T-helper 1 cell (primary cell): ENCODE measurements around the gene POLD4.
"Not testable (repeated sequence)": the region's sequence is repeated elsewhere in the genome, so short reads cannot be mapped to it uniquely, and the experiment has no call there.

ENCODE experiments used
- DNase-seq, 5 donors: peaks; one replicate each; pipeline ENCODE4 v3.0.0-alpha.2; 2012 to 2020
- total RNA-seq, 4 donors: gene quantifications; one replicate each; lab custom pipeline; 2026; lab: John Stamatoyannopoulos, UW

Gene POLD4
- 6.3 to 10.3 (median 9.4) reads per million in 4 donors for total RNA-seq

- DNase-seq, result peak; percentile 89 to 96 (median 92)
Measured at GRCh38 chr11:67353317-67354074, at the start of gene POLD4. Gene POLD4 (minus strand): TSS chr11:67353546. CDS start chr11:67353399, 147 bp downstream.

GRCh38 chr11:67403085-67403484, 49.7 kb upstream of the POLD4 start:
- DNase-seq, result not testable (repeated sequence)

DNA sequence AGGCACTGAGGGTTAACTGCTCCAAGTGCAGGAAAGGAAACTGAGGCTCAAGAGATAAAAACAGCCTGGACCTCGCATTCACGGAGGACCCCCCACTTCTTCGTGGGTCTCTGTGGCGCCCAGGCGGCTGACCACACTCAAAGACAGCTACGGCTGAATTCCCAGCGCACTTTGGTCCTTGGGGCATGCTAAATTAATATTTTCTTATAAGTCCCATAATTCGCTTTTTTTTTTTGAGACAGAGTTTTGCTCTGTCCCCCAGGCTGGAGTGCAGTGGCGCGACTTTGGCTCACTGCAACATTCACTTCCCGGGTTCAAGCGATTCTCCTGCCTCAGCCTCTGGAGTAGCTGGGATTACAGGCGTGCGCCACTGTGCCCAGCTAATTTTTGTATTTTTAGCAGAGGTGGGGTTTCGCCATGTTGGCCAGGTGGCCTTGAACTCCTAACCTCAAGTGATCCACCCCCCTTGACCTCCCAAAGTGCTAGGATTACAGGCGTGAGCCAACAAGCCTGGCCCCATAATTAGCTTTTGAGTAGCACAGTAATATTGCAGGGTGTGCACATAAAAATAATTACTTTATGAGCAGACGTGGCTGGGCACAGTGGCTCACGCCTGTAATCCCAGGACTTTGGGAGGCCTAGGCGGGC, 49.0 kb upstream of the POLD4 start:
- DNase-seq, result not testable (repeated sequence)

DNA sequence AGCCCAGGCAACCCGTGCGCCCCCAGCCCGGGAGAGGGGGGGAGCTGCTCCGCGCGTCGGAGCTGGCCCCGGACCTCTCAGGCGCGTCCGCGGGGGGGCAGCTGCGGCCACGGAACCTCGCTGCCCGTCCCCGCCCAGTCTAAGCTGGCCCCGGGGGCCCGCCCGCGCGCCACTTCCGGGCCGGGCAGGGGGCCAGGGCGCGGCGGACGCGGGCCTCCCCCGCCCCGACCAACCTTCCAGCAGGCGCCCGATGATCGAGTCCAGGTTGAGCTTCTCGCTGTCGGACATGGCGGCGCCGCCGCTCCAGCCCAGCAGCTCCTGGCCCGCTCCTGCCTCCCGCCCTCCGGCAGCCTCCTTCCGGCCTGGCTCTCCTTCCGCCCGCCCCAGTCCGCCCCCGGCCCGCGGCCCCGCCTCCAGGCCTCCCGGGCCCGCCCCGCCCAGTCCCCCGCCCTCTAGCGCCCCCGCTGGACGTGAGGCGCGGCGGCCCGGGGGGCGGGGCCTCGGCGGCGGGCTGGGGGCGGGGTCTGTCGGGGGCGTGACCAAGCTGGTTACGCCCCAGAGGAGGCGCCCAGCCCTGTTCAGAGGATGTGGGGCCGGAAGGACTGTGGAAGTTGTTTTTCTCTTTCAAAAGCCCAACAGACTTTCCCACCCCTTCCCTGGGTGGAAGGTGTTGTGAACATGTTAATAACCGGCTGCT, 48.3 kb upstream of the POLD4 start, which contains the start of gene PPP1CA:
TSS of gene PPP1CA (minus strand) at position 364 of the 697 bp plus-strand sequence. CDS start at position 288, 76 bp downstream.
- DNase-seq, result peak; percentile 86 to 94 (median 88)

- no peak for DNase-seq
Measured at GRCh38 chr11:67400942-67401494, 47.7 kb upstream of the POLD4 start.

DNA sequence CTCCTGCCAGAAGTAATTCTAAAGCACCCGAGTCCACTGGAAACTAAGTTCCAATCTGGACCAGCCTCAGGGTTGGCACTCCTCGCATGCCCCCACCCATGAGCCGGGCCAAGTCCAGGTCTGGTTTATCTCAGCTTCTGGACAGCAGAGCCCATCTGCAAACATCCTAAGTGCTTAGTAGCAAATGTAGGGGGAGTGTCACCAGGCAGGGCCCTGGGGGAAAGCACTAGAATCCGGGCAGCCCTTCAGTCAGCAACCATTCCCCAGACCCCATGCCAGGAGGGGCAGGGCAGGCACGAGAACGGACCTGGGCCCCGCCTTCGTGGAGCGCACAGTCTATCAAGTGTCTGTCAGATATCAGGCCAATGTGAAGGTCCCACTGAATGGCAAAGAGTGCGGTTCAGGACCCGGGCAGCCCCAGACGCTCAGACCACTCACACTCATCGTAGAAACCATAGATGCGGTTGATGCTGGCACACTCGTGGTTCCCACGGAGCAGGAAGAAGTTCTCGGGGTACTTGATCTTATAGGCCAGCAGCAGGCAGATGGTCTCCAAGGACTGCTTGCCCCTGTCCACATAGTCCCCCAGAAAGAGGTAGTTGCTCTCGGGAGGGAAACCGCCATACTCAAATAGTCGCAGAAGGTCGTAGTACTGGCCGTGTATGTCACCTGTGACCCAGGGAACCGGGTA, 47.0 kb upstream of the POLD4 start:
- no peak for DNase-seq

GRCh38 chr11:67398661-67399563, 45.6 kb upstream of the POLD4 start:
- no peak for DNase-seq

GRCh38 chr11:67397986-67398660, 44.8 kb upstream of the POLD4 start:
- DNase-seq, result no peak

GRCh38 chr11:67397536-67397935, 44.2 kb upstream of the POLD4 start:
- DNase-seq, result no peak

GRCh38 chr11:67396587-67397389, 43.4 kb upstream of the POLD4 start:
- no peak for DNase-seq

GRCh38 chr11:67396259-67396581, 42.9 kb upstream of the POLD4 start:
- no peak for DNase-seq

- DNase-seq, result no peak
Measured at GRCh38 chr11:67395555-67396258, 42.4 kb upstream of the POLD4 start.

GRCh38 chr11:67393990-67394389, 40.6 kb upstream of the POLD4 start:
- DNase-seq, result no peak

GRCh38 chr11:67393437-67393836, 40.1 kb upstream of the POLD4 start:
- no peak for DNase-seq

DNA sequence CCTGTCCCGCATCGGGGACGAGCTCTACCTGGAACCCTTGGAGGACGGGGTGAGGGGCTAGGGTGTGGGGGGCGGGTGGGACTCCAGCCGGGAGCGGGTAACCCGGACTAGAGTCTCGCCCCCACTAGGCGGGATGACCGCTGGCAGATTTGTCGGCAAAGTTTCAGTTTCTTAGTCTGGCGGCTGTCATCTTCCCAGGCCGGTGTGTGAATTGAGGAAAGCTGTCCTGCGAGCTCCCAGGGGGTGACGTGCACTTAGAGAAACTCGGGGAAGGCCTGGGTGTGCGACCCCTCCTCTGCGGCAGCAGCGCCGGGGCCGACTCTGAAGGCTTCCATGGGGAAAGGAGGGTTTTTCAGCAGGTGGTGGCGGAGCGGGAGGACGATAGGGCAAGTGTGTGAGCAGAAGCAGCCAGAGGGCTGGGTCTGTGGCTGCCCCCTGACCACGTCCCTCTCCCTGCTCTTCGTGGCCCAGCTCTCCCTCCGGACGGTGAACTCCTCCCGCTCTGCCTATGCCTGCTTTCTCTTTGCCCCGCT, 38.9 kb upstream of the POLD4 start:
- no peak for DNase-seq

DNA sequence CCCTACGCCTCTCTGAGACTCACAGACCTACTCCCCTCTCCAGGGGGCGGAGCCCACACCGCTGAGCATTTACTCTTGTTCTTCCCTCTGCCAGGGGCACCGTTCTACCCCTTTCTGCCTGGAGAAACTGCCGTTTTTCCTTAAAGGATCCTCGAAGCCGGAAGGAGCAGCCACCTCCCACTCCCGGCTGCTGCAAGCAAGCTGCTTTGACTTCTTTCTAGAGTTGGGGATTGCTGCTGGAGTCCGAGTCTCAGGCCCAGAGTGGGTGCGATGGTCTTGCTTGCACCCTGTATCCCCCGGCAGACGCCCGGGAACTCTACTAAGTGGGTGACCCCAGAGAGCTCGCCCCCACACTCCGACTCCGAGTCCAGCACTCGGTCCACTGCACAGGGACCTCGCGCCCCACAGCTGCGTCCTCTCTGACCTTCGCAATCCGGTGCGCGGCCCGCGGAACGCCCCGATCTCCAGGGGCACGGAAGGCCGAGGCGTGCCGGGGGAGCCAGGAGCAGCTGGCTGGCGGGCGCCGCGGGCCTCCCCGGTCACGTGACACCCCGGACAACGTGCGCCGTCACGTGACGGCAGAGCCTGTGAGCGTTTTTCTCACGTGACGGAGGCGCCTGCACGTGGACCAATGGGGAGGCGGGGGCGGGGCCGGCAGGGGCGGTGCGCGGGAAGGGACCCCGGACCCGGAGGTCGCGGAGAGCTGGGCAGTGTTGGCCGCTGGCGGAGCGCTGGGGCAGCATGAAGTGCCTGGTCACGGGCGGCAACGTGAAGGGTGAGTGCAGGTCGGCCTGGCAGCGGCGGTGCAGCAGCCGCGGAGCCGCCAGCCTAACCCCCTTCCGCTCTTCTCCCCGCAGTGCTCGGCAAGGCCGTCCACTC, 38.2 kb upstream of the POLD4 start, which contains the start of gene RAD9A:
TSS of gene RAD9A (plus strand) at position 683 of the 879 bp plus-strand sequence. CDS start at position 742, 59 bp downstream.
- DNase-seq, result peak; percentile 92 to 96 (median 93)

DNA sequence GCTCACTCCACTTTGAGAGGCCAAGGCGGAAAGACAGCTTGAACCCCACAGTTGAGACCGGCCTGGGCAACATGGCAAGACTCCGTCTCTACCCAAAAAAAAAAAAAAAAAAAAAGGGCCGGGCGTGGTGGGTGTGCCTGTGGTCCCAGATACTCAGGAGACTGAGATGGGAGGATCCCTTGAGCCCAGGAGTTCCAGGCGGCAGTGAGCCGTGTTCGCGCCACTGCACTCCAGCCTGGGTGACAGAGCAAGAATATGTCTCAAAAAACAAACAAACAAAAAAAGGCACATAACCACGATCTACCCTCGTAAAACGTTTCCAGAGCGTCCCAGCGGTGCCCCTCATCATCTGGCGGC, 37.6 kb upstream of the POLD4 start:
- no peak for DNase-seq

GRCh38 chr11:67389477-67389876, 36.1 kb upstream of the POLD4 start:
- DNase-seq, result peak in 2 of 5 donors; percentile 28 to 38
